Activated CD4-positive, alpha-beta T cell treated with anti-CD3 and anti-CD28 coated beads, Interleukin-2, Interleukin-4, amounts not matched to agents 100 ng/mL and 50 ng/mL, durations not matched to agents 16 hours and 8 hours (primary cell): Measurements from ENCODE around the gene KLHL33.
A peak's percentile ranks its signal among the peaks of the same experiment; 100 is the strongest.

ENCODE experiments used
- DNase-seq: peaks from one replicate; pipeline ENCODE4 v3.0.0-alpha.2; 2020; ENCODE audit warnings: low spot score

Gene KLHL33, protein sequence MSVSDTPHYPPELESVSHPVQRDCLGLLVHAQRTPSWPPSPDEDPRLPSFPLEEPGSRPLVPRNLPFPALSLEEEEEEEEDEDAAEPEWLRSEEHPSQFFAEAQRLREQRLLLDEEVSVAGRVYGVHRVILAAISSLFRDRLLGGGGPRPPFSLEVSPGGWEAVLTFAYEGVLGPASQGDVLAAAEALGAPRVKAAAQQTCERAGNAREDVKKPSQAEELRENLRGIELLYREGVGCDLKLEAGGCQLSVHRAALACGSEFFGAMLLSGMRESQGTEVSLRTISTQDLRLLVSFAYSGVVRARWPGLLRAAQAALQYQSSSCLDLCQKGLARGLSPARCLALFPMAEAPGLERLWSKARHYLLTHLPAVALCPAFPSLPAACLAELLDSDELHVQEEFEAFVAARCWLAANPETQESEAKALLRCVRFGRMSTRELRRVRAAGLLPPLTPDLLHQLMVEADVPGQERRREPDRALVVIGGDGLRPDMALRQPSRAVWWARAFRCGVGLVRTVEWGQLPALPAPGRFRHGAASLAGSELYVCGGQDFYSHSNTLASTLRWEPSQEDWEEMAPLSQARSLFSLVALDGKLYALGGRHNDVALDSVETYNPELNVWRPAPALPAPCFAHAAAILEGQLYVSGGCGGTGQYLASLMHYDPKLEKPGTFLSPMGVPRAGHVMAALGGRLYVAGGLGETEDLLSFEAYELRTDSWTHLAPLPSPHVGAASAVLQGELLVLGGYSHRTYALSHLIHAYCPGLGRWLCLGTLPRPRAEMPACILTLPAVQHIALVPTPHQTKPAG

GRCh38 chr14:20435582-20436362 lies at the start of gene KLHL33:
KLHL33 (minus strand) TSS chr14:20436166; CDS start chr14:20435811, 355 bp downstream.
- no peak for DNase-seq

- no peak for DNase-seq
Observed at GRCh38 chr14:20482382-20482781, 46.4 kb upstream of the KLHL33 start.

- DNase-seq, result no peak
Observed at GRCh38 chr14:20478894-20479293, 42.9 kb upstream of the KLHL33 start.

- peak; percentile 40 for DNase-seq
Observed at GRCh38 chr14:20477211-20477876, 41.4 kb upstream of the KLHL33 start.

DNA sequence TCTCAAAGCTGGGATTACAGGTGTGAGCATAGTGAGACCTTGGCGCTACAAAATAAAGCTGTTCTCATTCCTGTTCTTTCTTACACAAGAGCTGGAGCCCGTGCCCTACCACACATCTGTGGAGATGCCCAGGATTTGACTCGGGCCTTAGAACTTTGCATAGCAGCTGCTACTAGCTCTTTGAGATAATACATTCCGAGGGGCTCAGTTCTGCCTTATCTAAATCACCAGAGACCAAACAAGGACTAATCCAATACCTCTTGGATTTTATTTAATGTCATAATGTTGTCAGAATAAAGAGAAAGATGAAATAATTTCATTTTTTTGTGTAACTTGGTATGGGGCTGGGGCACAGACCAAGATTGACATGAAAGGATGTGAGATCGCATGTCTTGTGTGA lies 40.8 kb upstream of the KLHL33 start:
- DNase-seq, result no peak

- DNase-seq, result no peak
Observed at GRCh38 chr14:20472536-20473169, 36.7 kb upstream of the KLHL33 start.

GRCh38 chr14:20470603-20470901 lies 34.6 kb upstream of the KLHL33 start:
- DNase-seq, result no peak

DNA sequence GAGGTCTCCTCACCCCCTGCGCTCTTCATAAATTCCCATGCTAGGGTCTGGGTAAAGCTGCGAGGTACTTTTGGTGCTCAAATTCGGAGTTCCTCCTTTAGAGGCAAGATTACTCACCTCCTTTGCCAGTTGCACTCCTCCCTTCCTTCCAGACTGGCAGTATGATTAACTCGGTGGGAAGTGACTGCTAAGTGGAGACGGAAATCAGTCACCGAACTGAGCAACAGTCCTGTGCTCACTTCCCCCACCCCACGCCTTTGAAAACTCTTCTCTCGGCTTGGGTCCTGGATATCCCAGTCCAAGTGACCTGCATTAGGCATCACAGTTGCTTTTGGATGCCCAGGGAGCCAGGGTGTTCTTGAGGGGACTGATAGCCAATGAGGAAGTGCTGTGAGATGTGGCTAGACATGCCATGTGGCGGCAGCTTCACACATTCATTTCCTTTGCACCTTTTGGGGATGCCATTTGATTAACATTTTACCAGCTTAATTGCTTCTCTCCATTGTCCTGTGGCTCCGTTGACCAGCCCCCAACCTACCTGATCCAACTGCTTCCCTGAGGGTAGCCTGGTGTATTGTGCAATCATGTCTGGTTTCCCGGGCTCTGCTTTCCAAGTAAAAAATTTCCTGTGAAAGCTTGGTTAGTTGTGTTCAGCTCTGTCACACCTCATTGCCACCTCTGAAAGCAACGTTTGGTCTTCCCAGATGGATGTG lies 34.1 kb upstream of the KLHL33 start:
- peak; percentile 84 for DNase-seq

GRCh38 chr14:20469242-20469889 lies 33.4 kb upstream of the KLHL33 start, which contains the start of gene PNP:
PNP (plus strand) TSS chr14:20469406; CDS start chr14:20469525, 119 bp downstream.
- DNase-seq, result peak; percentile 96

GRCh38 chr14:20468764-20469241 lies 32.8 kb upstream of the KLHL33 start:
- no peak for DNase-seq

DNA sequence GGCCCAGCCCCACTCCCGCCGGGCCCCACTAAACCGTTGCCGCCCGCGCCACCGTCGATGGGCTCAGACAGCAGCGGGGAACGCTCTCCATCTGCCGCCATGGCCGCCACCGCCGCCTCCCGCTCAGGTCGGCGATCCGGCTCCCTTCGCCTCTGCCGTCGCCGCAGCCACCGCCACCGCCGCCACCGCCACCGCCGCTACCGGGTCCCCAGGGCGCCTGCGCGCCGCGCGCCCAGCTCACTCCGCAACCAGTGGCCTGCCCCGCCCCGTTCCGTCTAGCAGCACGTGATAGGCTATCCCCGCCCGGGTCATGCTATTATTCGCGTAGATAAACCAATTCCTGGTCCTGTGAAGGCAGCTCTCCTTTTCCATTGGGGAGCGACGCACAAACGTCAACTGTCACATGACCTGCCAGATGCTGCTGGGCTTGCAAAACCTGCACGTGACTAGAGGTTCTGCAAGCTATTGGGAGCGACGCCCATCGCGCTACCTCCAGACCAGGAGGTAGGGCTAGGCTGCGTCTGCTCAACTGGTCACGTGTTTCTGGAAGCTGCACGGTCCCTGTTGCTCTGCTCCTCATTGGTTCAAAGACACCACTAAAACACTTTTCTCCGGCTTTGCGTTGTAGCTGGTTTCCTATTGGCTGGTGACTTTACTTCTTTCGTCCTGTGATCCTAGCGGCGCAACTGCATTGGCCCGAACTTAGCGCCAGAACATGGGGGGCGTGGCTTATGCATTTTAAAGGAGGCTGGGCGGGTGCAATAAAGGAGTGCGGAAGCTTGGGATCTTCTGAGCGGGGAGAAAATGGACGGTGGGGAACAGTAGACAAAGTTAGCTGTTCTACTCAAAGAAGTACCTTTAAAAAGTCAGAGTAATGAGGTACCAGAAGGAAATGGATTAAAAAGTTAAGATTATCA lies 25.5 kb upstream of the KLHL33 start, which contains the start of gene PIP4P1:
Gene PIP4P1 (minus strand): TSS at position 210 of the 917 bp plus-strand sequence. CDS start 109 bp downstream, at position 101.
- peak; percentile 99 for DNase-seq

GRCh38 chr14:20460458-20461224 lies 24.7 kb upstream of the KLHL33 start:
- DNase-seq, result peak; percentile 27

DNA sequence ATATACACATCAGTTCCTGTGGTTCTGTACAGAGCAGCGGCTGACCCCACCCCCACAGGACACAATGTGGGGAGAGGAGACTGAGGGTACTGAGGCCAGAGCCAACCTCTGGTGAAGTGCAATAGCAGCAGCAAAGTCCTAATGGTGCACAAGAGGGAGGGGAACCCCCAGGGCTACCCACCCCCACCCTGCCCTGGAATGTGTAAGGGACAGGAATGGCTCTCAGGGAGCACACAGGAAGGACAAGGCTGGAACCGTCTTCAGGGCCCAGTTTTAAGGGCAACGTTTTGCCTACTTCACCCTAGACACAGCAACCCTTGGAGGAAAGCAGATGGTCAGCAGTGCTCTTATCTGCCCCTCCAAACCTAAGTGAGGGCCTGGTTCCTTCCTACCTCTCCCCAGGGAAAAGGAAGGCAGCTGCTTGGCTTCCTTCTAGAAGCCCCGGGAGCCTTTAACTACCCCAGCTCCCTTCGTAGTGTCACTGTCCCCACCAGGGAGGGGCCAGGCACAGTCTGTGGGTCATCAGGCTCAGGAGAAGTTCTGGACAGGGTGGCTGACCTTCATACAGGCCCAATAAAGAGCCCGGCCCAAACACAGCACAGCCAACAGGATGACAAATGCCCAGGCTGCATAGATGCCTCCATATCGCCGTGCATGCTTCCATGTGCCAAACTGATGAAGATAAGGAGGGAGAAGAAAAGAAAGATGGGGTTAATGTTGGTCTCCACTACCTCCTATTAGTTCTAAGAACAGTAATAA lies 22.2 kb upstream of the KLHL33 start:
- no peak for DNase-seq

GRCh38 chr14:20456971-20457370 lies 21.0 kb upstream of the KLHL33 start:
- DNase-seq, result no peak

DNA sequence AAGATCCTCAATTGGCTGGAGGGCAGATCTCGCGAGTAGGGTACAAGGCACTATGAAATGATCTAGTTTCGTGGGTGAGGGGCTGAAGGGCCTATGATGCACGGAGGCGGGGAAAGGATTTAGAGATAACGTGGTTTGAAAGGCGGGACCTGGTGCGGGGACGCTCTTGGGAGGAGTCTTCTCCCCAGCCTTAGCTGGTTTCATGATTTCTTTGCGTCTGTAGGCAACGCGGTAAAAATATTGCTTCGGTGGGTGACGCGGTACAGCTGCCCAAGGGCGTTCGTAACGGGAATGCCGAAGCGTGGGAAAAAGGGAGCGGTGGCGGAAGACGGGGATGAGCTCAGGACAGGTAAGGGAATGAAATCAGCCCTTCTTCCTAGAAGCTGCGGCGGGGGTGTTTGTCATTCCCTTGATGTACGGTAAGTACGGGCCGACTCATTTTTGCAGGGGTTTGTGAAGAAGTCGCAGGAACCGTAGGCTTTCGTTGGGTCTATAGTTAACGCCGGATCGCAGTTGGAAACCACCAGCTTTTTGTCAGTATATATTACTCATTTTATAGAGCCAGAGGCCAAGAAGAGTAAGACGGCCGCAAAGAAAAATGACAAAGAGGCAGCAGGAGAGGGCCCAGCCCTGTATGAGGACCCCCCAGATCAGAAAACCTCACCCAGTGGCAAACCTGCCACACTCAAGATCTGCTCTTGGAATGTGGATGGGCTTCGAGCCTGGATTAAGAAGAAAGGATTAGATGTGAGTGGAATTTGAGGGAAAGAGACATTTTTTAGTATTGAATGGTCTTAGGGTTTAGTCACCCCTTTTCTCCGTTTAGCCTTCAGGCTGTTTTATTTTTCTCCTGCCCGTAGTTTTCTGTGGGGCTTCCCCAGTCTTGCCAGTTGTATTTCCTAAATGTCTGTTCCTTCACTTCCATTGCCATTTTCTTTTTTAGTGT lies 19.7 kb upstream of the KLHL33 start:
- no peak for DNase-seq
